ENCODE results near the gene NYNRIN. TPM values are rescaled to one million over a fixed set of nuclear protein-coding genes. Genes with fewer than 3 reads are reported as not detected.

NYNRIN gene
- total and polyA plus RNA-seq, 2 experiments from 2014 or later: 3.1 to 20.0 TPM

DNA sequence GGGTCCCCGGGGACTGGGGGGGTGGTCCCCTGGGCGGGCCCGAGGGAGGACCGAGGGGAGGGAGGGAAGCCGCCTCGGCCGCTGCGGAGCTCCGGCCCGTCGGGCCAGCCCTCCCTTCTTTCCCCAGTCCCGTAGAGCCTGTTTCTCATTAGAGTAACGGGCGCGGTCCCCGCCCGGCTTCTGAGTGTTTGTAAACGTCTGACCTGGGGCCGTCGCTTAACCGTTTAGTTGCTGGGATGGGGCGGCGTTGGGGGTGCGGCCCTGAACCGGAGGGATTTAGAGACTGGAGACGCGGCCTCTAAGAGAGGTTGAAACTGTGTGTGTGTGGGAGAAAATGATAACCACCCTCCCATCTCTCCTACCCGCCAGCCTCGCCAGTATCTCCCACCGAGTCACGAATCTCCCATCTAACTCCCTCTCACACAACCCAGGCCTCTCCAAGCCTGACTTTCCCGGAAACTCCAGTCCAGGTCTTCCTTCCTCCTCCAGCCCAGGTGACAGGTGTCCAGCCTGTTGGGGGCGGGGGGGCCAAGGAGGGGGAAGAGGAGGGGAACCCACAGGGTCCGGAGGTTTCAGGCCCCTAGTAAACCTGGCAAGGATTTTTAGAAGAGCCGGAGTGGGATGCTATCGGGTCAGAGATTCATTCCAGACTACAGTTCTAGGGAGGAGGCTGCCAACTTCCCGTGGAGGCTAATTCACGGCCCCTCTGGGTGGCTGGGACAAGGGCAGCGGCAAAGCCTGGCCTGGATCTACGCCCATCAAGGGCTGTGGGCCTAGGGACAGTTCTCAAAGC is 31.9 kb upstream of the NYNRIN start:
- Histone ChIP-seq H3K27me3 (ENCODE audit: insufficient read depth) (peaks cover 34% of the 10 kb centered on the region), H2AFZ (peak overlapping the region; percentile 97), H4K20me1 (replicated peaks; ENCODE audit: insufficient read depth) (no peaks in the 10 kb centered on the region), H3K9me2 (ENCODE audit: insufficient read depth) (no peaks in the 10 kb centered on the region), H3K4me1 (ENCODE audit: insufficient read depth) (peaks cover 14% of the 10 kb centered on the region; the same call in 1 of the 2 replicates), H3K4me3 (peak overlapping the region; percentile 97), H3K36me3 (ENCODE audit: insufficient read depth) (no peaks in the 10 kb centered on the region), H3K79me2 (replicated peaks; ENCODE audit: insufficient read depth) (no peaks in the 10 kb centered on the region), H3K4me2 (peak overlapping the region; percentile 99), H3K27ac (ENCODE audit: low read depth) (peak overlapping the region; percentile 92), H3F3A (replicated peaks; ENCODE audit: low read depth) (0 out of 2 replicates have a peak, but pooled peaks cover 4% of the 10 kb centered on the region)
- Mint-ChIP-seq H3K4me1 (peaks cover 16% of the 10 kb centered on the region), H3K27ac (peak overlapping the region; percentile 94), H3K9me3 (no peaks in the 10 kb centered on the region; the same call in 2 of the 3 replicates), H3K27me3 (ENCODE audit: insufficient read depth, low read depth, poor library complexity) (peaks cover 17% of the 10 kb centered on the region), H3K36me3 (ENCODE audit: low read depth) (0 out of 3 replicates have a peak, but pooled peaks cover 2% of the 10 kb centered on the region), H3K4me3 (peak overlapping the region; percentile 80)
- ATAC-seq: peak; percentile 57
- TF ChIP-seq ZNF114 (CRISPR knock-in tag; IDR thresholded peaks at IDR 0.05) (no peak), CREB1 (CRISPR knock-in tag; IDR thresholded peaks at IDR 0.05; ENCODE audit: low read depth) (peak; percentile 59)
- DNase-seq (ENCODE audit: low spot score): peak; percentile 97

DNA sequence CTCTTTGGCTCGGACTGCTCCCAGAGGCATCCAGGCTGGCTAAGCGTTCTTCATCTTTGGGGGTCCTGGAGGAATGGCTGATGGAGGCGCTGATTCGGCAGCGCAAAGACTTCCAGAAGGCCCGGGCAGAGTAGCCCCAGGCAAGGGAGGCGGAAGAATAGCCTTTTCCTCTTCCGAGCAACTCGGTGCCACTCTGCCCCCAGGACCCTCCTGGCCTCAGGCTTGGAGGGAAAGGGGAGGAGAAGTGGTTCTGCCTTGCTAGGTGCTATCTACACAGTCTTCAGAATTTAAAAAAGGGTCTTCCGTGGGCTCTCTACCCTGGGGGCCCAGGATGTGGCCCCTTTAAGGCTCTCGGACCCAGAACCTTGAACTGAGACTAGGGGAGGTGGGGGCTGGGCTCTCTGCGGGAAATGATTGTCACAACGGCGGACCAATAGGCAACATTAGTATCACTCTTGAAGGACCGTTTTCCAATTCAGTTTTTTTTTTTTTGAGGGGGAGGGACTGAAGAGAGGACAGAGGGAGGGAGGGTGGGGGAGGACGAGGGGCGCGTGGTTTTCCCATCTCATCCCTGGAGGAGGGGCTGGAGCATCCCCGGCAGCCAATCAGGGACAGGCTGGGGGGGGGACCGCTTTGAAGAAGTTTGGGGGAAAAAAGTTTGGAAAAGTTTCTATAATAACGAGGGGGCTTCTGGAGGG is 31.1 kb upstream of the NYNRIN start, which contains the start of gene NFATC4:
NFATC4 (plus strand) TSS at position 671 of the 698 bp plus-strand sequence. CDS start 157 bp downstream, outside the sequence.
- Histone ChIP-seq H3K27ac (ENCODE audit: low read depth) (peak within 1 kb of the TSS; percentile 92), H3K27me3 (ENCODE audit: insufficient read depth) (peaks cover 26% of the 10 kb centered on the region)
- peaks cover 22% of the 10 kb centered on the region for H3K4me1 Mint-ChIP-seq
- TF ChIP-seq ZNF331 (CRISPR knock-in tag; IDR thresholded peaks at IDR 0.05; ENCODE audit: low read depth) (no peak), JUNB (IDR thresholded peaks at IDR 0.05; ENCODE audit: unreplicated experiment) (no peak)
- TF ChIP-seq, protein P1, sequence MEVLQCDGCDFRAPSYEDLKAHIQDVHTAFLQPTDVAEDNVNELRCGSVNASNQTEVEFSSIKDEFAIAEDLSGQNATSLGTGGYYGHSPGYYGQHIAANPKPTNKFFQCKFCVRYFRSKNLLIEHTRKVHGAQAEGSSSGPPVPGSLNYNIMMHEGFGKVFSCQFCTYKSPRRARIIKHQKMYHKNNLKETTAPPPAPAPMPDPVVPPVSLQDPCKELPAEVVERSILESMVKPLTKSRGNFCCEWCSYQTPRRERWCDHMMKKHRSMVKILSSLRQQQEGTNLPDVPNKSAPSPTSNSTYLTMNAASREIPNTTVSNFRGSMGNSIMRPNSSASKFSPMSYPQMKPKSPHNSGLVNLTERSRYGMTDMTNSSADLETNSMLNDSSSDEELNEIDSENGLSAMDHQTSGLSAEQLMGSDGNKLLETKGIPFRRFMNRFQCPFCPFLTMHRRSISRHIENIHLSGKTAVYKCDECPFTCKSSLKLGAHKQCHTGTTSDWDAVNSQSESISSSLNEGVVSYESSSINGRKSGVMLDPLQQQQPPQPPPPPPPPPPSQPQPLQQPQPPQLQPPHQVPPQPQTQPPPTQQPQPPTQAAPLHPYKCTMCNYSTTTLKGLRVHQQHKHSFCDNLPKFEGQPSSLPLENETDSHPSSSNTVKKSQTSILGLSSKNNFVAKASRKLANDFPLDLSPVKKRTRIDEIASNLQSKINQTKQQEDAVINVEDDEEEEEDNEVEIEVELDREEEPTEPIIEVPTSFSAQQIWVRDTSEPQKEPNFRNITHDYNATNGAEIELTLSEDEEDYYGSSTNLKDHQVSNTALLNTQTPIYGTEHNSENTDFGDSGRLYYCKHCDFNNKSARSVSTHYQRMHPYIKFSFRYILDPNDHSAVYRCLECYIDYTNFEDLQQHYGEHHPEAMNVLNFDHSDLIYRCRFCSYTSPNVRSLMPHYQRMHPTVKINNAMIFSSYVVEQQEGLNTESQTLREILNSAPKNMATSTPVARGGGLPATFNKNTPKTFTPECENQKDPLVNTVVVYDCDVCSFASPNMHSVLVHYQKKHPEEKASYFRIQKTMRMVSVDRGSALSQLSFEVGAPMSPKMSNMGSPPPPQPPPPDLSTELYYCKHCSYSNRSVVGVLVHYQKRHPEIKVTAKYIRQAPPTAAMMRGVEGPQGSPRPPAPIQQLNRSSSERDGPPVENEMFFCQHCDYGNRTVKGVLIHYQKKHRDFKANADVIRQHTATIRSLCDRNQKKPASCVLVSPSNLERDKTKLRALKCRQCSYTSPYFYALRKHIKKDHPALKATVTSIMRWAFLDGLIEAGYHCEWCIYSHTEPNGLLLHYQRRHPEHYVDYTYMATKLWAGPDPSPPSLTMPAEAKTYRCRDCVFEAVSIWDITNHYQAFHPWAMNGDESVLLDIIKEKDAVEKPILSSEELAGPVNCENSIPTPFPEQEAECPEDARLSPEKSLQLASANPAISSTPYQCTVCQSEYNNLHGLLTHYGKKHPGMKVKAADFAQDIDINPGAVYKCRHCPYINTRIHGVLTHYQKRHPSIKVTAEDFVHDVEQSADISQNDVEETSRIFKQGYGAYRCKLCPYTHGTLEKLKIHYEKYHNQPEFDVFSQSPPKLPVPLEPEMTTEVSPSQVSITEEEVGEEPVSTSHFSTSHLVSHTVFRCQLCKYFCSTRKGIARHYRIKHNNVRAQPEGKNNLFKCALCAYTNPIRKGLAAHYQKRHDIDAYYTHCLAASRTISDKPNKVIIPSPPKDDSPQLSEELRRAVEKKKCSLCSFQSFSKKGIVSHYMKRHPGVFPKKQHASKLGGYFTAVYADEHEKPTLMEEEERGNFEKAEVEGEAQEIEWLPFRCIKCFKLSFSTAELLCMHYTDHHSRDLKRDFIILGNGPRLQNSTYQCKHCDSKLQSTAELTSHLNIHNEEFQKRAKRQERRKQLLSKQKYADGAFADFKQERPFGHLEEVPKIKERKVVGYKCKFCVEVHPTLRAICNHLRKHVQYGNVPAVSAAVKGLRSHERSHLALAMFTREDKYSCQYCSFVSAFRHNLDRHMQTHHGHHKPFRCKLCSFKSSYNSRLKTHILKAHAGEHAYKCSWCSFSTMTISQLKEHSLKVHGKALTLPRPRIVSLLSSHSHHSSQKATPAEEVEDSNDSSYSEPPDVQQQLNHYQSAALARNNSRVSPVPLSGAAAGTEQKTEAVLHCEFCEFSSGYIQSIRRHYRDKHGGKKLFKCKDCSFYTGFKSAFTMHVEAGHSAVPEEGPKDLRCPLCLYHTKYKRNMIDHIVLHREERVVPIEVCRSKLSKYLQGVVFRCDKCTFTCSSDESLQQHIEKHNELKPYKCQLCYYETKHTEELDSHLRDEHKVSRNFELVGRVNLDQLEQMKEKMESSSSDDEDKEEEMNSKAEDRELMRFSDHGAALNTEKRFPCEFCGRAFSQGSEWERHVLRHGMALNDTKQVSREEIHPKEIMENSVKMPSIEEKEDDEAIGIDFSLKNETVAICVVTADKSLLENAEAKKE (CRISPR knock-in tag; IDR thresholded peaks at IDR 0.05): no peak
- TF ChIP-seq, protein P2, sequence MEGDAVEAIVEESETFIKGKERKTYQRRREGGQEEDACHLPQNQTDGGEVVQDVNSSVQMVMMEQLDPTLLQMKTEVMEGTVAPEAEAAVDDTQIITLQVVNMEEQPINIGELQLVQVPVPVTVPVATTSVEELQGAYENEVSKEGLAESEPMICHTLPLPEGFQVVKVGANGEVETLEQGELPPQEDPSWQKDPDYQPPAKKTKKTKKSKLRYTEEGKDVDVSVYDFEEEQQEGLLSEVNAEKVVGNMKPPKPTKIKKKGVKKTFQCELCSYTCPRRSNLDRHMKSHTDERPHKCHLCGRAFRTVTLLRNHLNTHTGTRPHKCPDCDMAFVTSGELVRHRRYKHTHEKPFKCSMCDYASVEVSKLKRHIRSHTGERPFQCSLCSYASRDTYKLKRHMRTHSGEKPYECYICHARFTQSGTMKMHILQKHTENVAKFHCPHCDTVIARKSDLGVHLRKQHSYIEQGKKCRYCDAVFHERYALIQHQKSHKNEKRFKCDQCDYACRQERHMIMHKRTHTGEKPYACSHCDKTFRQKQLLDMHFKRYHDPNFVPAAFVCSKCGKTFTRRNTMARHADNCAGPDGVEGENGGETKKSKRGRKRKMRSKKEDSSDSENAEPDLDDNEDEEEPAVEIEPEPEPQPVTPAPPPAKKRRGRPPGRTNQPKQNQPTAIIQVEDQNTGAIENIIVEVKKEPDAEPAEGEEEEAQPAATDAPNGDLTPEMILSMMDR (conservative IDR thresholded peaks at IDR 0.05; ENCODE audit: low read depth in 2 of 2): no peak
- TF ChIP-seq, protein P3, sequence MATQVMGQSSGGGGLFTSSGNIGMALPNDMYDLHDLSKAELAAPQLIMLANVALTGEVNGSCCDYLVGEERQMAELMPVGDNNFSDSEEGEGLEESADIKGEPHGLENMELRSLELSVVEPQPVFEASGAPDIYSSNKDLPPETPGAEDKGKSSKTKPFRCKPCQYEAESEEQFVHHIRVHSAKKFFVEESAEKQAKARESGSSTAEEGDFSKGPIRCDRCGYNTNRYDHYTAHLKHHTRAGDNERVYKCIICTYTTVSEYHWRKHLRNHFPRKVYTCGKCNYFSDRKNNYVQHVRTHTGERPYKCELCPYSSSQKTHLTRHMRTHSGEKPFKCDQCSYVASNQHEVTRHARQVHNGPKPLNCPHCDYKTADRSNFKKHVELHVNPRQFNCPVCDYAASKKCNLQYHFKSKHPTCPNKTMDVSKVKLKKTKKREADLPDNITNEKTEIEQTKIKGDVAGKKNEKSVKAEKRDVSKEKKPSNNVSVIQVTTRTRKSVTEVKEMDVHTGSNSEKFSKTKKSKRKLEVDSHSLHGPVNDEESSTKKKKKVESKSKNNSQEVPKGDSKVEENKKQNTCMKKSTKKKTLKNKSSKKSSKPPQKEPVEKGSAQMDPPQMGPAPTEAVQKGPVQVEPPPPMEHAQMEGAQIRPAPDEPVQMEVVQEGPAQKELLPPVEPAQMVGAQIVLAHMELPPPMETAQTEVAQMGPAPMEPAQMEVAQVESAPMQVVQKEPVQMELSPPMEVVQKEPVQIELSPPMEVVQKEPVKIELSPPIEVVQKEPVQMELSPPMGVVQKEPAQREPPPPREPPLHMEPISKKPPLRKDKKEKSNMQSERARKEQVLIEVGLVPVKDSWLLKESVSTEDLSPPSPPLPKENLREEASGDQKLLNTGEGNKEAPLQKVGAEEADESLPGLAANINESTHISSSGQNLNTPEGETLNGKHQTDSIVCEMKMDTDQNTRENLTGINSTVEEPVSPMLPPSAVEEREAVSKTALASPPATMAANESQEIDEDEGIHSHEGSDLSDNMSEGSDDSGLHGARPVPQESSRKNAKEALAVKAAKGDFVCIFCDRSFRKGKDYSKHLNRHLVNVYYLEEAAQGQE (IDR thresholded peaks at IDR 0.05; ENCODE audit: unreplicated experiment): no peak

More for the DNA sequence above, 31.1 kb upstream of the NYNRIN start, which contains the start of gene NFATC4:
- Histone ChIP-seq H3K4me3 (peak within 1 kb of the TSS; percentile 97), H3K4me2 (peak within 1 kb of the TSS; percentile 99), H4K20me1 (replicated peaks; ENCODE audit: insufficient read depth) (no peaks in the 10 kb centered on the region), H3K9me2 (ENCODE audit: insufficient read depth) (peaks cover under 1% of the 10 kb centered on the region; the same call in 1 of the 2 replicates), H3K4me1 (ENCODE audit: insufficient read depth) (peaks cover 14% of the 10 kb centered on the region; the same call in 1 of the 2 replicates), H3K79me2 (replicated peaks; ENCODE audit: insufficient read depth) (no peaks in the 10 kb centered on the region), H2AFZ (peak within 1 kb of the TSS; percentile 97), H3K36me3 (ENCODE audit: insufficient read depth) (no peaks in the 10 kb centered on the region), H3F3A (replicated peaks; ENCODE audit: low read depth) (0 out of 2 replicates have a peak, but pooled peaks cover 4% of the 10 kb centered on the region)
- H3K36me3 Mint-ChIP-seq (ENCODE audit: low read depth): peaks cover 2% of the 10 kb centered on the region; the same call in 1 of the 3 replicates
- H3K27ac Mint-ChIP-seq: peak within 1 kb of the TSS; percentile 94
- no peaks in the 10 kb centered on the region; the same call in 2 of the 3 replicates for H3K9me3 Mint-ChIP-seq
- peaks cover 18% of the 10 kb centered on the region for H3K27me3 Mint-ChIP-seq (ENCODE audit: insufficient read depth, low read depth, poor library complexity)
- ATAC-seq (peak; percentile 13), DNase-seq (ENCODE audit: low spot score) (peak; percentile 98)
- H3K4me3 Mint-ChIP-seq: peak within 1 kb of the TSS; percentile 80

Measured in GM23338 (cell line).